GM18507 (cell line): Measurements from ENCODE around the gene CLIC3.
"Not testable (repeated sequence)": the region's sequence is repeated elsewhere in the genome, so short reads cannot be mapped to it uniquely, and the experiment has no call there.

ENCODE experiments used
- DNase-seq: peaks from one replicate; pipeline ENCODE4 v3.0.0; 2011; ENCODE audit warnings: low read depth; ENCODE audit not compliant: insufficient read length; ENCODE audit errors: extremely low spot score
- FAIRE-seq: peaks from 2 replicates; lab custom pipeline; 2011; peaks lifted over from hg19 to GRCh38; lab: Jason Lieb, UNC

Gene CLIC3, protein sequence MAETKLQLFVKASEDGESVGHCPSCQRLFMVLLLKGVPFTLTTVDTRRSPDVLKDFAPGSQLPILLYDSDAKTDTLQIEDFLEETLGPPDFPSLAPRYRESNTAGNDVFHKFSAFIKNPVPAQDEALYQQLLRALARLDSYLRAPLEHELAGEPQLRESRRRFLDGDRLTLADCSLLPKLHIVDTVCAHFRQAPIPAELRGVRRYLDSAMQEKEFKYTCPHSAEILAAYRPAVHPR

DNA sequence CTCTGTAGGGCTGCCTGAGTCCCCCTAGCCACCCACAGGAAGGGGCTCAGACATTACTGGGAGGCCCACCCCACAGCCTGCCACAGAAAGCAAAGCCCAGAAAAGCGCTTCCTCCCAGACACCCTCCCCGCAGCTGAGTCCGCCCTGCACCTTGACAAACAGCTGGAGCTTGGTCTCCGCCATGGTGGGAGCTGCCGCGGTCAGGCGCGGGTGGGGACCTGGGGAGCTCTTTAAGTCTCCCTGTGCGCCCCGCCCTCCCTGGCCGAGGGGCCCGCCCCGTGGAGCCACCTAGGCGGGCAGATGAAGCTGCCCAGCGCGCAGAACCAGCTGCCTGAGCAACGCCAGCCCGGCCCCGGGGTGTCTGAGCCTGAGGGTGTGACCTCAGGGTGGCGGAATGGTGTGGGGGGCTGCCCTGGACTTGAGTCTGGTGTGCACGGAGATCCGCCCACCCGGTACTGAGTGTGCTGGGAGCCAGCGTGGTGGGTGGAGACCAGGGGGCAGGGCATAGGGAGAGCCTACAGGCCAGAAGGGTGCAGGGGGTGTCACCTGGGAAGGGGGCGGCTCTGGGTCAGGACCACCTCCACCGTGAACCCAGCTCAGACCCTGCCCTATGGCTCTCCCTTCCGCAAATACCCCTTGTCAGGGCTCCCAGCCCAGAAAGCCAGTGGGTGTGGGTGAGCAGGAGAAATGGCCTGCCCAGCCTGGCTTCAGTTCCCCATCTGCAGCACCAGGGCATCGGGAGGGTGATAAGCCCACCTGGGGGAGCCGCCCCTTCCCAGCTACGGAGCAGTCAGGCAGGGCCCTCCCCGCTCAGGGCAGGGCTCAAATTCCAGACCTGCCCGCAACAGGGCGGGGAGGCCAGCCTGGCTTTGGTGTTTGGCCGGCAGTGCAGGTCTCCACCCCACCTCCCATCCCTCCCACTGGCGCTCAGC, at the start of gene CLIC3:
TSS of gene CLIC3 (minus strand) at position 208 of the 932 bp plus-strand sequence. CDS start at position 183, 25 bp downstream.
- FAIRE-seq, result no peak
- no peak for DNase-seq

DNA sequence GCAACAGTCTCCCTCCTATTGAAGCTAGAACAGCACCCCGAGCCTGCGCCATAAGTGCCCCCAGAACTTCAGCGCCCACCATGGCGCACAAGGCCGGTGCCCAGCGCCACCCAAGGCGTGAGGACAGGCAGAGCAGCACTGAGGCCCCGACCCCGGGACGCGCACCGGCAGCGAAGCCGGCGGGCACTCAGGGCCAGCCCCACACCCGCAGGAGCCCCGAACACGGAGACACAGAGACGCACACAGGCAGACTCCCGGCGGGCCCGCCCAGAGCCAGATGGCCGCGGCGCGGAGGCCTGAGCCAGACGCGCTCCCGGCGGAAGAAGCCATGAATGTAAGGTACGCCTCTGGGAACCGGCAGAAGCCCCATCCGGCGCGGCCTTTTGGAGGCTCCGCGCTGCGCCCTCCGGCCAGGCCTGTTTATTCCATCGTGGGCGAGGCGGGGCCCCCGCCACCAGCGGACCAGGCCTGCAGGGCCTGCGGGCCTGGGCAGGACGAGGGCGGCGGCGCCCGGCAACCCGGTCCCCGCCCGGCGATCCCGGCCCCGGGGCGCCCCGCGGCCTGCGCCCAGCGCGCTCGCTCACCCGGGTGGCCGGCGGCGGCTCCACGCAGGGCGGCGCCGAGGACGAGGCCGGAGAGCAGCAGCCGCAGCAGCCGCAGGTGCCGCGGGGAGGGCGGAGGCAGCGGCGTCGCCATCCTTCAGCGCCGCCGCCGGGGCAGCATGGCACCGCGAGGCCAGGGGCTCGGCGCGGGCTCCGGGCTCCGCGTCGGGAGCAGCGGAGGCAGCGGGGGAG, 49.1 kb upstream of the CLIC3 start:
- no peak for DNase-seq
- FAIRE-seq, result no peak

GRCh38 chr9:137044502-137045177, 48.3 kb upstream of the CLIC3 start:
- no peak for FAIRE-seq
- no peak for DNase-seq

- DNase-seq (no peak), FAIRE-seq (no peak)
These were observed 47.7 kb upstream of the CLIC3 start for GRCh38 chr9:137044037-137044436.

GRCh38 chr9:137042751-137043727, 46.7 kb upstream of the CLIC3 start:
- DNase-seq (no peak), FAIRE-seq (no peak)

- FAIRE-seq, result no peak
These were observed 44.8 kb upstream of the CLIC3 start for GRCh38 chr9:137041124-137041523.

GRCh38 chr9:137040568-137040967, 44.2 kb upstream of the CLIC3 start:
- FAIRE-seq, result no peak
- DNase-seq, result no peak

More at GRCh38 chr9:137041124-137041523, 44.8 kb upstream of the CLIC3 start:
- no peak for DNase-seq

- FAIRE-seq (no peak), DNase-seq (no peak)
These were observed 43.4 kb upstream of the CLIC3 start for GRCh38 chr9:137039611-137040366.

DNA sequence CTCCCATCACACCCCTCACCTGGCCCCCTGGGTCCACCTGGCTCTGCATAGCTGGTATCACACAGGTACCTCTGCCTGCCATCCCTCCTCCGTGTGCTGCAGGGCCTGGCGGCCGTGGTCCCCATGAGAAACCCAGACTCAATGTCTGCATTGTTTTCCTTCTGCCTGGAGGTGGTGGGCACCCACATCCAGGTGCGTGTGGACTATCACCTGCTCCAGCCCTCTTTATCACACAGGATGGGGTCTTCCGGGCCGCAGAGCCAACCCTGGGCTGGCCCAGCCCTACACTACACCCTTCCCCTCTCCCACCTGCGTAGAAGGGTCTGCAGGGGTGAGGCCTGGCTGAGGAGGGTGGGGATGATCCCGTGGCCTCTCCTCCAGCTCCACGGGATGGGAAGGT, 42.5 kb upstream of the CLIC3 start:
- FAIRE-seq, result no peak
- no peak for DNase-seq

- no peak for DNase-seq
- no peak for FAIRE-seq
These were observed 41.1 kb upstream of the CLIC3 start for GRCh38 chr9:137037483-137037882.

DNA sequence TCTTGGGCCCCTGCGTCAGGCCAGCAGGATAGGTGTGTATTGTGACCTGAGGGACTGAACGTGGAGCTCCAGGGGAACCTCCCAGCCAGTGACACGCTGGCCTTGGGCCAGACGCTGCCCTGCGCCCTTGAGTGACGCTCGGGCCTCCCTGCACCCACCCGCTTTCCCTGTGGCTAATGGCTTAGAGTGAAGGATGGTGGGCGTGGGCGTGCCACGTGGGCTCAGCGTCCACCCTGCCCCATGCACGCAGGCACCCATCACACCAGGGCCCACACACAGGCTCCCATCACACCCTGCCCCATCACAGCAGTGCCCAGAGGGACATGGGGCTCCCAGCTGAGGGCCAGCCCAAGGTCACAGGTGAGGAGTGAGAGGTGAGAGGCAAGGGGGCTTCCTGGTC, 40.7 kb upstream of the CLIC3 start:
- FAIRE-seq (no peak), DNase-seq (no peak)

- DNase-seq (no peak), FAIRE-seq (no peak)
These were observed 39.6 kb upstream of the CLIC3 start for GRCh38 chr9:137035937-137036336.

- FAIRE-seq, result no peak
- no peak for DNase-seq
These were observed 39.1 kb upstream of the CLIC3 start for GRCh38 chr9:137035507-137035834.

GRCh38 chr9:137034709-137035506, 38.5 kb upstream of the CLIC3 start:
- FAIRE-seq (peak; percentile 91), DNase-seq (peak; percentile 87)

DNA sequence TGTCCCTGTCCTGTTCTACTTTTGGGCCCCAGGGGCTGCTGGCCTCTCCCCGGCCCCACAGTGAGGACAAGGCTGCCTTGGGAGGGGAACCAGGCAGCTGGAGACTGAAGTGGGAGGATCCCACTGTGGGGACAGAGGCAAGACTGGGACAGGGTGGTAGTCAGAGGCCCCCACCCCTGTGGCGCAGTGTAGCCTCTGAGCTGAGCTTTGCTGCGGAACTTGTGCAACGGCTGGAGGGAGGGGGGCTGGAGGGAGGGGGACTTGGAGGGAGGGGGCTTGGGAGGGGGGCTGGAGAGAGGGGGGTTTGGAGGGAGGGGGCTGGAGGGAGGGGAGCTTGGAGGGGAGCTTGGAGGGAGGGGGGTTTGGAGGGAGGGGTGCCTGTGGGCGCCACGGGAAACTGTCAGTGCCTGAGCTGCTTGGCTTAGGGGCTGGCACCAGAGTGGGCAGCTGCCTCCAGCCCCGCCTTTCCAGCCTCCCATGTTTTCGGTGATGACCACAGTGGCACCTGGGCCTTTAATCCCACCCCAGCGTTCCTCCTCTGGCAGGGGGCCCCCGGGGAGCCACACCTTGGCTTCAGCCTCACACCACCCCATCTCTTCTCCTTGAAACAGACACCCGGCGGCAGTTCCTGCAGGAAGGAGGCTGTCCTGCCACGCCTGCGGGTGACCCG, 37.8 kb upstream of the CLIC3 start:
- FAIRE-seq (no peak), DNase-seq (no peak)

DNA sequence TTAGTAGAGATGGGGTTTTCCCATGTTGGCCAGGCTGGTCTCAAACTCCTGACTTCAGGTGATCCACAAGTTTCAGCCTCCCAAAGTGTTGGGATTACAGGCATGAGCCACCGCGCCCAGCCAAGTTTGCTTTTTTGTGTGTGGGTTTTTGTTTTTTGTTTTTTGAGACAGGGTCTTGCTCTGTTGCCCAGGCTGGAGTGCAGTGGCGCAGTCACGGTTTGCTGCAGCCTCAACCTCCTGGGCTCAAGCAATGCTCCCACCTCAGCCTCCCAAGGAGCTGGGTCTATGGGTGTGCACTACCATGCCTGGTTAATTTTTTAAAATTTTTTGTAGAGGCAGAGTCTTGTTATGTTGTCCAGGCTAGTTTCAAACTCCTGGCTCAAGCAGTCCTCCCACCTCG, 37.1 kb upstream of the CLIC3 start:
- not testable (repeated sequence) for DNase-seq, FAIRE-seq

DNA sequence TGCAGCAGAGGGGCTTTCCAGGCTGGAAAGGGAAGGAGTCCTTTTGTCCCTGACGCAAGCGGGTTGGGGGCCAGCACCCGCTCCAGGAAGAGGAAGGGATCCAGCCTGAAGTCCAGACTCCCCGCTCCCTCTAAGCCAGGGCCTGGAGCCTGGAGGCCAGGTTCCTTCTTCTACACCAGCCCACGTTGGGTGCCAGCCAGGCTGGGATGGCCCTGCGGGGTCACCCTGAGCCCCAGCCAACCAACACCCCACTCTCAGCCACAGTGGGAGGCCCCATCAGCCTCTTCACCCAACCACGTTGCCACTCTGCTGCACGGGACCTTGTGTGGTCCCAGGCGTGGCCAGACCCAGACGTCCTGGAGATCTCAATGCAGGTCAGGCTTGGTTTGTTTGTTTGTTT, 36.5 kb upstream of the CLIC3 start:
- DNase-seq (no peak), FAIRE-seq (peak; percentile 5)
